Measurements from ENCODE around the gene KLF1. TPM values are rescaled to one million over a fixed set of nuclear protein-coding genes. Genes with fewer than 3 reads are reported as not detected.

Gene KLF1
- polyA plus RNA-seq, 3 donors: 0.24 to 0.45 (median 0.28) TPM

- TF ChIP-seq CTCF (IDR thresholded peaks at IDR 0.05): no peak
- H3K27ac Mint-ChIP-seq: peak overlapping the region in 1 of 7 donors; percentile 21
- H3K4me3 Mint-ChIP-seq: no peak overlapping the region
Observed at GRCh38 chr19:12843999-12844732, 42.8 kb downstream of the KLF1 start.

GRCh38 chr19:12843328-12843727, 43.7 kb downstream of the KLF1 start:
- H3K36me3 ChIP-seq (replicated peaks in 1 of 2; ENCODE audit: control insufficient read depth in 1 of 2, insufficient read depth in 2 of 2, low read length in 2 of 2): no peaks in the 10 kb centered on the region
- no peak for DNase-seq
- H3K27me3 ChIP-seq (ENCODE audit: control insufficient read depth in 2 of 2, insufficient read depth in 2 of 2, low read length in 2 of 2): peaks cover 31 to 63% of the 10 kb centered on the region in 2 donors
- intact Hi-C loops (cut with micrococcal nuclease): loop anchor here in 1 of 2 donors (5.0 kb wide), 1 partner anchor 36 kb away; the partner anchor contains the start of gene RNASEH2A
- peaks cover 2 to 5% of the 10 kb centered on the region in 2 donors for H3K36me3 Mint-ChIP-seq
- no peak for TF ChIP-seq CTCF (IDR thresholded peaks at IDR 0.05)
- peaks cover 55 to 81% (median 61%) of the 10 kb centered on the region in 3 donors for H3K27me3 Mint-ChIP-seq (ENCODE audit: low read depth in 3 of 3)
- H3K27ac Mint-ChIP-seq: no peak overlapping the region
- WGBS (ENCODE audit: insufficient coverage): 93% methylated on average over 10 of the region's 11 CpGs
- H3K27ac ChIP-seq (ENCODE audit: low read depth in 1 of 2, low read length in 2 of 2): no peak overlapping the region
- peaks cover 26 to 32% of the 10 kb centered on the region in 2 donors for H3K4me1 ChIP-seq (ENCODE audit: control insufficient read depth in 1 of 2, insufficient read depth in 2 of 2, low read length in 2 of 2)
- no peak overlapping the region for H2AFZ ChIP-seq (ENCODE audit: insufficient read depth, low read depth, low read length, poor library complexity, severe bottlenecking)
- peaks cover 3 to 20% (median 16%) of the 10 kb centered on the region in 7 donors for H3K9me3 Mint-ChIP-seq
- no peak overlapping the region for H3K9ac ChIP-seq (ENCODE audit: insufficient read depth, low read length, poor library complexity, severe bottlenecking)
- H3K4me3 Mint-ChIP-seq: no peak overlapping the region
- peaks cover 6 to 25% of the 10 kb centered on the region in 2 donors for H3K9me3 ChIP-seq (replicated peaks in 1 of 2; ENCODE audit: control insufficient read depth in 1 of 2, insufficient read depth in 1 of 2, low read length in 2 of 2)
- H3K4me2 ChIP-seq (replicated peaks; ENCODE audit: extremely low read depth, low read length, poor library complexity, severe bottlenecking): no peak overlapping the region
- H4K20me1 ChIP-seq (ENCODE audit: insufficient read depth, low read length): no peaks in the 10 kb centered on the region
- H3K4me1 Mint-ChIP-seq: peaks cover 29% of the 10 kb centered on the region
- no peak overlapping the region for H3K4me3 ChIP-seq (replicated peaks in 1 of 3; ENCODE audit: low read depth in 2 of 3, low read length in 3 of 3)
- H3K79me2 ChIP-seq (ENCODE audit: insufficient read depth, low read length): no peaks in the 10 kb centered on the region

More at GRCh38 chr19:12843999-12844732, 42.8 kb downstream of the KLF1 start:
- H3K4me2 ChIP-seq (replicated peaks; ENCODE audit: extremely low read depth, low read length, poor library complexity, severe bottlenecking): no peak overlapping the region
- no peaks in the 10 kb centered on the region for H3K36me3 ChIP-seq (replicated peaks in 1 of 2; ENCODE audit: control insufficient read depth in 1 of 2, insufficient read depth in 2 of 2, low read length in 2 of 2)
- Mint-ChIP-seq H3K36me3 (peaks cover 2 to 5% of the 10 kb centered on the region in 2 donors), H3K9me3 (peaks cover 3 to 18% (median 14%) of the 10 kb centered on the region in 7 donors), H3K27me3 (ENCODE audit: low read depth in 3 of 3) (peaks cover 48 to 72% (median 55%) of the 10 kb centered on the region in 3 donors), H3K4me1 (peaks cover 23% of the 10 kb centered on the region)
- H3K9ac ChIP-seq (ENCODE audit: insufficient read depth, low read length, poor library complexity, severe bottlenecking): no peak overlapping the region
- no peaks in the 10 kb centered on the region for H4K20me1 ChIP-seq (ENCODE audit: insufficient read depth, low read length)
- no peak overlapping the region for H2AFZ ChIP-seq (ENCODE audit: insufficient read depth, low read depth, low read length, poor library complexity, severe bottlenecking)
- H3K9me3 ChIP-seq (replicated peaks in 1 of 2; ENCODE audit: control insufficient read depth in 1 of 2, insufficient read depth in 1 of 2, low read length in 2 of 2): peaks cover 6 to 17% of the 10 kb centered on the region in 2 donors
- no peak for DNase-seq
- H3K79me2 ChIP-seq (ENCODE audit: insufficient read depth, low read length): no peaks in the 10 kb centered on the region
- peaks cover 19 to 23% of the 10 kb centered on the region in 2 donors for H3K4me1 ChIP-seq (ENCODE audit: control insufficient read depth in 1 of 2, insufficient read depth in 2 of 2, low read length in 2 of 2)
- no peak overlapping the region for H3K27ac ChIP-seq (ENCODE audit: low read depth in 1 of 2, low read length in 2 of 2)
- H3K4me3 ChIP-seq (replicated peaks in 1 of 3; ENCODE audit: low read depth in 2 of 3, low read length in 3 of 3): no peak overlapping the region
- WGBS (ENCODE audit: insufficient coverage): 86% methylated on average over 3 of the region's 3 CpGs
- peaks cover 24 to 54% of the 10 kb centered on the region in 2 donors for H3K27me3 ChIP-seq (ENCODE audit: control insufficient read depth in 2 of 2, insufficient read depth in 2 of 2, low read length in 2 of 2)
- intact Hi-C loops (cut with micrococcal nuclease): loop anchor here in 1 of 2 donors (5.0 kb wide), 1 partner anchor 37 kb away; the partner anchor contains the start of gene RNASEH2A
